Suppressor macrophage treated with lipopolysaccharide for 1 hour (primary cell): ENCODE results near the gene SLC6A3.
"Not testable (repeated sequence)": the region's sequence is repeated elsewhere in the genome, so short reads cannot be mapped to it uniquely, and the experiment has no call there.

Experiments
- DNase-seq, 3 donors: peaks; one replicate each; pipeline ENCODE4 v3.0.0-alpha.2; 2020 to 2022

Gene SLC6A3

DNA sequence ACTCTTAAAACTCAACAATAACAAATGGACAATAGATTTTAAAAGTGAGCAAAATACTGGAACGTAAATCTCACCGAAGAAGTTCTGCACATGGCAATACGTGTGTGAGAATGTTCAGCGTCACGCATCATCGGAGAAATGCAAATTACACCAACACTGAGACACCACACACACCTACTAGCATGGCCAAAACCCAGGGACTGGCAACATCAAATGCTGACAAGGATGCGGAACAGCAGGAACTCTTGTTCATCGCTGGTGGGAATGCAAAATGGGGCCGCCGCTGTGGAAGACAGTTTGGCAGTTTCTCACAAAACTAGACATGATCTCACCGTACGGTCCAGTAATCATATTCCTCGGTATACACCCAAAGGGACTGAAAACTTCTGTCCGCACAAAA is 78.7 kb downstream of the SLC6A3 start:
- no peak for DNase-seq

- DNase-seq: no peak
Measured at GRCh38 chr5:1364211-1364610, 81.0 kb downstream of the SLC6A3 start.

DNA sequence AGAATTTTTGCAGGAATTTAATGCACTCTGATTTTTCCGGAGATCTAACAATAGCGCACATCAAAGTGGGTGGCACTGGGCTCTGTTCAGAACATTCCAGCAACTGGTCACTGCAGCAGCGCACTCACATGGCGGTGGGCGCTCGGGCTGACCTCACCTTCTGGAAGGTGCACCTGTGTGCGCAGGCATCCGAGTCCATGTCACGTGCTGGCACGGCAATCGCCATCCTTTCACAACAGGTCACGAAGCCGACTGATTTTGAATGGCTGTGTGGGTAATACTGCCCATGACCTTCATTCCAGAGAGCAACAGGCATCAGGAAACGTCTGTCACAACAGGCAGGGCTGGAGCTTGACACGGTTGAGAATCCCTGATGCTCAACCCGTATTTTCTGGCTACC is 81.7 kb downstream of the SLC6A3 start:
- DNase-seq: no peak

DNA sequence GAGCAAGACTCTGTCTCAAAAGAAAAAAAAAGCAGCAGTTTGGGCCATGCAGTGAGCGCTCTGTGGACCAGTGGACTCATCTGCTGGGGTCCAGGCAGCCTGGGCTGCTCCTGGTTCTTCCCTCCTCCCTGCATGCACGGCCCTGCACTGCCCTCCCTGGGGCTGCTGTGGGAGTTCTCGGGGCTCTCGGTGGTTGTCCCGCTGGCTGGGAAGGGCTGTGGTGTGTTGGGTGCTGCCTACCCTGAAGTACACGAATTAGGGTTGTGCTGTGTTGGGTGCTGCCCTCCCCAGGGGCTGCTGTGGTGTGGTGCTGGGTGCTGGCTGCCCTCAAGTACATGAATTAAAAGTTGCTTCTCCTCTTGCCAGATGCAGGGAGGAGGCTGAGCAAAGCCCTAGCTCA is 82.1 kb downstream of the SLC6A3 start:
- no peak for DNase-seq

GRCh38 chr5:1362242-1363015 is 82.8 kb downstream of the SLC6A3 start:
- no peak for DNase-seq

DNA sequence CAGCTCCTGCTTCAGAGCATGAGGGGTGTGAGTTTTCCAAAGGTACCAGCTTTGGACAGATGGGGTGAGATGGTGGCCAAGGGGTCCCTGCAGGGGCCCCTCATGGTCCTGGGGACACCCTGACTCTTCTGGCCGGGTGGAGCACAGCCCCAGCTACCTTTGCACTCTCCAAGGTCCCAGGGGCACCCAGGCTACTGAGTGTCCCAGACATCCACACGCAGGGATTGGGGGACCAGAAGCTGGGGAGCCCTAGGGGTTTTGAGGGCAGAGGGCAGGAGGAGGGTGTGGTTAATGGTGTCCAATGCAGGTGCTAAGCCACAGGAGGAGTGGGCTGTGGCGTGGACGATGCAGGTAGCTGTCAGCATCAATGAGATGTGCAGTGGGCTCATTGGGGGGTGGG is 84.4 kb downstream of the SLC6A3 start:
- no peak for DNase-seq

GRCh38 chr5:1360367-1360766 is 84.9 kb downstream of the SLC6A3 start:
- DNase-seq: not testable (repeated sequence)

GRCh38 chr5:1359713-1360112 is 85.5 kb downstream of the SLC6A3 start:
- DNase-seq: no peak

GRCh38 chr5:1359031-1359645 is 86.1 kb downstream of the SLC6A3 start:
- no peak for DNase-seq

DNA sequence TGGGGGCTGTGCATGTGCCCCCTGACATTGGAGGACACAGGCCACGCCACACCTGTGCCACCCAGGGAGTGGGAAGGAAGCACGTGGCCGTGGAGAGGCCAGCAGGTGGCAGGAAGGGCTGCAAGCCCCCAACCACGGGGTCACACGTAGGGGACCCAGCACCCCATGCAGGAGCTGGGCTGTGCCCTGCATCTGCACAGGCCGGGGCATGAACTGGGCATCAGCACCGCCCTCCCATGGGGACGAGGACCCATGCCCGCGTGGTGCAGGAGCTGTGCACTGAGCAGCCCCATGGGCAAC is 86.6 kb downstream of the SLC6A3 start:
- DNase-seq: no peak

- no peak for DNase-seq
Measured at GRCh38 chr5:1357946-1358725, 87.1 kb downstream of the SLC6A3 start.

GRCh38 chr5:1356873-1357787 is 88.1 kb downstream of the SLC6A3 start:
- no peak for DNase-seq

DNA sequence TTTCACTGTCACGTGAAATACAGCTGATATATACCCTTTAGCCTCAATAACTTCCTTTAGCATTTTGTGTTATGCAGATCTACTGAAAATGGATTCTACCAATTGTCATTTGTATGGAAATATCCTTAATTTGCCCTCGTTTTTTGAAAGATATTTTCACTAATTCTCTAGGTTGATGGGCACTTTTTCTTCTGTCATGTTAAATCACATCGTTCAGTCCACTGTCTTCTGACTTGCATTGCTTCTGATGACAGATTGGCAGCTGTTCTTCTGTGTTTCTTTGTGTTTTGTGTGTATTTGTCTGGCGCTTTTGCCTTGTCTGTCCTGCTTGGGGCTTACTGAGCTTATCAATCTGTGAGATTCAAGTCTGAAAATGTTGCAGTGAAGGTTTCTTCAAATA is 90.7 kb downstream of the SLC6A3 start:
- no peak for DNase-seq

DNA sequence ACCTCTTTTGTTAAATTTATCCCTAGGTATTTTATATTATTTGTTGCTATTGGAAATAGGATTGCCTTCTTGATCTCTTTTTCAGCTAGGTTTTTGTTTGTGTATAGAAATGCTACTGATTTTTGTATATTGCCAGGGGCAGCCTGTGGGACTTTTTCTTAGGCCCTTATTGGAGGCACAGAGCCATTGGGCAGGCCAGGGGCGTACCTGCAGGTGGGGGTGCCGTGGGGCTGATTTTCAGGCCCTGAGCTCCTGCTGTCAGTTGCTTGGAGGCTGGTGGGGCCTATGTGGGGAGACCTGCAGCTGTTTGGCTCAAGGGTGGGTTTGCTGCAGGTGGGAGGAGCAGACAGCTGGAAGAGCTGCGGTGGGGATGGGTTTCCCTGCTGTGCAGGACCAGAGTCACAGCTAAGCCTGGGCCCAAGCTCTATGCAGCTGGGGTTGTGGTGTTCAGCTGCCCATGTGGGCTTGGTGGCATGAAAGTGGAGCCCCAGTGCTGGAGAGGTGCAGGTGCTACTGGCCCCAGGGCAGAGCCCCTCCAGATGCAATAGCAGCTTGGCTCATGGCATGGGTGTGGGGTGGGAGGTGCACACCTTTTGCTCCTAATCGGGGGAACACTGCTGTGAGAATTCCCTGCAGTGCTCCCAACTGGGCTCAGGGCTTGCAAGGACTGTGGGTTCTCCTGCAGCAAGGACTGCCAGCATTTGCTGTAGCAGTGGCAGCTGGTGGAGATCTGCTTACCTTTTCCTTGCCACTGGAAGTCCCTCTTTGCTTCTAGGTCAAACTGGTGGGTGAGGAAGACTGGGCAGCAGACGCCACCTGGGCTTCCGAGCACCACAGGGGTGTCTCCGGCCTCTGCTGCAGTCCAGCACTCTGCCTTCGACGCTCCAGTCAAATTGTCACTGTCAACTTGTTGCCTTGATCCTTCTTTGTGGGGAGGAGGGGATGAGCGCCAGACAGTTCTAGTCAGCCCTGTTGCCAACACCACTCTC is 92.7 kb downstream of the SLC6A3 start:
- DNase-seq: no peak

DNA sequence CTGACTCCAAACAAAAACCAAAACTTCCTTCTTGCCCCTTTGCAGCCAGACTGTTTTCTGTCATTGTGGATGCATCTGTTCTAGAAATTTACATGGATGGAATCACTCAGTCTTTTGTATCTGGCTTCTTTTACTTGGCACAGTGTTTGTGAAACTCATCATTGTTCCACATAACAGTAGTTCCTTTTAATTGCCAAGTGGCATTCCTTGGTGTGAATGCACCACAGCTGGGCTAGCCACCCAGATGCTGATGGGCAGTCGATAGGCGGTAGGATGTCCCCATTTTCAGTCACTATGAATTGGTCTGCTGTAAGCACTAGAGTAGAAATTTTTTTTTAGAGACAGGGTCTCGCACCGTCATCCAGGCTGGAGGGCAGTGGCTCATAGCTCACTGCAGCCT is 94.1 kb downstream of the SLC6A3 start:
- DNase-seq: no peak

DNA sequence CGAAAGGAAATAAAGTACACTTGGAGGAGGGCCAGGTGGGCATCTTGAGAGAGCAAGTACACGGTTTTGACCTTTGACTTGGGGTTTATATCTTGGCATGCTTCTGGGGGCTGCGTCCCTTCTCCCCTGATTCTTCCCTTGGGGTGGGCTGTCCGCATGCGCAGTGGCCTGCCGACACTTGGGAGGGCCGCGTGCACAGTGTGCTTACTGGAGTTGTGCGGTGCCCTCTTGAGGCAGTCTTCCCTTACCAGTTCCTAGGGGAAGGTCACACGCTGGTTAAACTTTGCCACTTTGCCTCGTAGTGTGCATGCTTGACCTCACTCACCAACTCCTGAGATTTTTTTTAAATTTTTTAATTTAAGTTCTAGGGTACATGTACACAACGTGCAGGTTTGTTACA is 96.0 kb downstream of the SLC6A3 start:
- no peak for DNase-seq

DNA sequence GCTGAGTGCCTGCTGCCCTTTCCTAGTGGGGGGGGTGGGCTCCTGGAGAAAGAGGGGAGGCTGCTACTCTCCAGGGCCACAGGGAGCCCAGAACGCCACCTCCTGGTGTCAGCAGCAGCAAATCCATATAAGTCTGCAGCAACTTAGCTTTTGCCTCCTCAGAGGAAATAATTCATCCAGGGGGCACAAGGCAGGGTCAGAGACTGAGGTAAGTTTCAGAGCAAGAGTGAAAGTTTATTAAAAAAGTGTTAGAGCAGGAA is 96.3 kb downstream of the SLC6A3 start:
- DNase-seq: no peak

DNA sequence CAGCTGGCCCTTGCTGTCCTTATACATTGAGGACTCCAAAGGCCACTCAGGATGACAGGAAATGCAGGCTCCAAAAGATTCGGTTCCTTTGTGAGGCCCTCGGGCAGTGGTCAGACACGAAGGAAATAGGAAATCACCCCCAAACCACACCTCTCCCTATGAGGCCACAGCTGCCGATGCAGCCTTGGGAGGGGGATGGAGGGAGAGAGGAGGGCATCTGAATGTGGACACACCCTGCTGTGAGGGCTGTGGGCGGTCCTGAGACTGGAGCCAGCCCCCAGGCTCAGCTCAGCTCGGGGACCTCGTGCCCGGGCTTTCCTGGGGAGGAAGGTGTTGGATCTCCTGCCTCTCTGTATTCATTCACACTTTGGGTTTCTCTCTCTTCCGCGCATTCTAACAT is 97.7 kb downstream of the SLC6A3 start:
- DNase-seq: no peak

DNA sequence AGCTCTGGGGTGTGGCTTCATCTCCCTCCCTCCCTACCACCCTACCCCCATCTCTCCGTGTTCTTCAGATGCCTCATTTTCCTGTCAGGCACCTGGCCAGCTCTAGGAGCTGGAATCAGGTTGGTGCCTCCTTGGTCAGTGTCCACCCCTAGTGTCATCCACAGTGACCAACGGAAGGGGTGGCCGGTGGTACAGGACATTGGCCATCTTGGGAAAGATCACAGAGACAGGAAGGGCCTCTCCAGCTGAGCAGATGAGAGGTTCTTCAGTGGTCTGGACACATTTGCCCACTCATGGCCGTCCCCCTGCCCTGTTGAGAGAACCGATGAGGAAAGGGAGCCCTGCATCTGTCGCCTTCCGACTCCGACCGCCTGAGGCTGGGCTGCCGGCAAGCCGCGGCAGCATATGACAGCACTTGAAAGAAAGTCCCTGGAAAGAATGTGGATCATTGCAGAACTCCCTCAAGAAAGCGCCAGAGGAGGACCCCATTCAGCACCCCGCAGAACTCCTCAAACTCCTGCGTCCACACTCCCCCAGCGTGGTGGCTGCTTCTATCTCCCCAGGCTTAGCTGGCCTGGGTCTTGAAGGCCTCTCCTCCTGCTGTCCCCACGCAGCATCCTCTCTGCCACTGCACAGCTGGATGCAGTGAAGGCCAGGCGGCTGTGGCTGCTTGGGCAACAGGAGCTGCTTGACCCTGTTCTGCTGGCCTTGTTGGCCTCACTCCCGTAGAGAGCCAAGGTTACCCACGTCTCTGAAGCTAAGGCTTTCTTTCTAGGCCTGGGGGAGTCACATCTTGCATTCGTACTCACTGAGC is 98.4 kb downstream of the SLC6A3 start:
- DNase-seq: no peak

GRCh38 chr5:1345876-1346626 is 99.2 kb downstream of the SLC6A3 start:
- DNase-seq: no peak
